Measurements from ENCODE around the gene CCDC6. TPM values are rescaled to one million over a fixed set of nuclear protein-coding genes. Genes with fewer than 3 reads are reported as not detected.
A peak's percentile ranks its signal among the peaks of the same experiment; 100 is the strongest.

The CCDC6 gene
- total RNA-seq, 1 experiment from 2014 or later: 37.6 TPM

DNA sequence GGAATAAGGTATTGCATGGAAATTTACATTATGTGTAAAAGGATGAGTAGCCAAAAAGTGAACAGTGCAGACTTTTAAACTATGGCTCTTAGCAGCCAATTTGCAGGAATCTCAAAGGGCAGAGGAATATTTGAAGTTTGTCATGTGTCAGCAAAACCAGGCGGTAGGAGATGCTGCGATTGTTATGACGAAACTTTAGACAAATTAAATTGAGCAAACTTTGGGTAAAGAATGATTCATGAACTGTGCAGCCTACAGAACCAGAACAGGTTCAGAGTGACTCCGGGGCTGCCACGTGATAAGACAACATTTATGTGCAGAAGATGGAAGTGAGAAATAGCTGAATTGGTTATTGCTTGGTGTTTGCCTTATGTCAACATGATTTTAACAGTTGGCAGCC, 39.2 kb upstream of the CCDC6 start:
- DNase-seq (peak; percentile 88), ATAC-seq (peak; percentile 78)
- no peaks in the 10 kb centered on the region for H3K27me3 ChIP-seq (ENCODE audit: low read length)
- CTCF ChIA-PET: no interaction called here
- H3K9me3 ChIP-seq (ENCODE audit: low read length): no peaks in the 10 kb centered on the region
- peaks cover 15% of the 10 kb centered on the region for H3K4me1 ChIP-seq (ENCODE audit: insufficient read depth, low read length)
- no peaks in the 10 kb centered on the region for H3K9me2 ChIP-seq (replicated peaks; ENCODE audit: low read length)
- H3K9ac ChIP-seq (ENCODE audit: low read length): no peak overlapping the region
- intact Hi-C loops (cut with micrococcal nuclease): no loop called here
- no peak overlapping the region for H2AFZ ChIP-seq (ENCODE audit: low read length)
- TF ChIP-seq, protein P1, sequence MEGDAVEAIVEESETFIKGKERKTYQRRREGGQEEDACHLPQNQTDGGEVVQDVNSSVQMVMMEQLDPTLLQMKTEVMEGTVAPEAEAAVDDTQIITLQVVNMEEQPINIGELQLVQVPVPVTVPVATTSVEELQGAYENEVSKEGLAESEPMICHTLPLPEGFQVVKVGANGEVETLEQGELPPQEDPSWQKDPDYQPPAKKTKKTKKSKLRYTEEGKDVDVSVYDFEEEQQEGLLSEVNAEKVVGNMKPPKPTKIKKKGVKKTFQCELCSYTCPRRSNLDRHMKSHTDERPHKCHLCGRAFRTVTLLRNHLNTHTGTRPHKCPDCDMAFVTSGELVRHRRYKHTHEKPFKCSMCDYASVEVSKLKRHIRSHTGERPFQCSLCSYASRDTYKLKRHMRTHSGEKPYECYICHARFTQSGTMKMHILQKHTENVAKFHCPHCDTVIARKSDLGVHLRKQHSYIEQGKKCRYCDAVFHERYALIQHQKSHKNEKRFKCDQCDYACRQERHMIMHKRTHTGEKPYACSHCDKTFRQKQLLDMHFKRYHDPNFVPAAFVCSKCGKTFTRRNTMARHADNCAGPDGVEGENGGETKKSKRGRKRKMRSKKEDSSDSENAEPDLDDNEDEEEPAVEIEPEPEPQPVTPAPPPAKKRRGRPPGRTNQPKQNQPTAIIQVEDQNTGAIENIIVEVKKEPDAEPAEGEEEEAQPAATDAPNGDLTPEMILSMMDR (conservative IDR thresholded peaks at IDR 0.05; ENCODE audit: low read depth, low read length): no peak
- TF ChIP-seq EZH2 (IDR thresholded peaks at IDR 0.05; ENCODE audit: low read length, unreplicated experiment) (no peak), EZH2phosphoT487 (IDR thresholded peaks at IDR 0.05; ENCODE audit: borderline replicate concordance, low read length) (no peak)
- BruUV-seq (replicated peaks): no TSS peak
- no peaks in the 10 kb centered on the region for H4K20me1 ChIP-seq (ENCODE audit: low read length)
- no peaks in the 10 kb centered on the region for H3K36me3 ChIP-seq (ENCODE audit: low read depth, low read length)
- no peak overlapping the region for H3K27ac ChIP-seq (ENCODE audit: low read length)
- H3K79me2 ChIP-seq (ENCODE audit: low read length): no peaks in the 10 kb centered on the region
- no peaks in the 10 kb centered on the region for H3F3A ChIP-seq (ENCODE audit: low read length, unreplicated experiment)
- H3K4me3 ChIP-seq (ENCODE audit: low read length): no peak overlapping the region
- POLR2A ChIA-PET (ENCODE audit: unreplicated experiment): interaction anchor here (0.6 kb wide), 1 partner anchor 10 kb away, joined by 3 read pairs; no protein-coding TSS in a partner anchor
- peak overlapping the region; percentile 10; the same call in 1 of the 2 replicates for H3K4me2 ChIP-seq (ENCODE audit: low read length)

DNA sequence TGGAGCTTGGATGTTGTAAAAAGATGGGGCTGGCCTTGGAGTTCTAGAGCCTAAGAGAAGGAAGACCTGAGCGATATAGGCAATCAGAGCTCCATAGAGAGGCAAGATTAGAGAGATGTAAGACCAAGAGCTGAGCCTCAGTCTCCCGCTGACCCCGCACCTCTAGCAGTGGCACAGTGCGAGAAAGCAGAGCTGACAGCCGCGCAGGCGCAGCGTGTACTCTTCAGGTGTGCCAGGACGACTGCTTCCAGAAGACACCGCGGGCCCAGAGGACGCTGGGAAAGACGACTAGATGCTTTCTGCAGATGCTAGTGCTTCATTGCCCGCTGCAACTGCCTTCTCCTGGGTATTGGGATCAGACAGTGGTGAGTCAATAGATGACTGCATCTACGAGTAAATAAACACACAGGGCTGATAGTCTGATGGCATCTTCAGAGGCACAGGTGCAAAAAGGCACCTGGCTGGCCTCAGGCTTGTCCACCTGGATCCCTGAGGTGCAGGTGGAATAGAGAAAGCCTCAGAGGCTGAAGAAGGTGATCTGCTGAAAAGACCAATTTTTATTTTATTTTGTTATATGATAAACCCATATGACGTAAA, 38.1 kb upstream of the CCDC6 start:
- Histone ChIP-seq H3K9ac (ENCODE audit: low read length) (no peak overlapping the region), H3K9me2 (replicated peaks; ENCODE audit: low read length) (no peaks in the 10 kb centered on the region), H3K4me2 (ENCODE audit: low read length) (no peak overlapping the region), H3K27me3 (ENCODE audit: low read length) (no peaks in the 10 kb centered on the region), H3K9me3 (ENCODE audit: low read length) (no peaks in the 10 kb centered on the region), H3F3A (ENCODE audit: low read length, unreplicated experiment) (no peaks in the 10 kb centered on the region), H3K4me3 (ENCODE audit: low read length) (no peak overlapping the region), H3K79me2 (ENCODE audit: low read length) (no peaks in the 10 kb centered on the region), H3K27ac (ENCODE audit: low read length) (no peak overlapping the region), H3K4me1 (ENCODE audit: insufficient read depth, low read length) (peaks cover 15% of the 10 kb centered on the region), H3K36me3 (ENCODE audit: low read depth, low read length) (no peaks in the 10 kb centered on the region), H2AFZ (ENCODE audit: low read length) (no peak overlapping the region), H4K20me1 (ENCODE audit: low read length) (no peaks in the 10 kb centered on the region)
- no TSS peak for BruUV-seq (replicated peaks)
- intact Hi-C loops (cut with micrococcal nuclease): no loop called here
- peak; percentile 63 for ATAC-seq
- POLR2A ChIA-PET (ENCODE audit: unreplicated experiment): no interaction called here
- peak; percentile 64 for DNase-seq
- no peak for TF ChIP-seq EZH2 (IDR thresholded peaks at IDR 0.05; ENCODE audit: low read length, unreplicated experiment)
- CTCF ChIA-PET: no interaction called here

DNA sequence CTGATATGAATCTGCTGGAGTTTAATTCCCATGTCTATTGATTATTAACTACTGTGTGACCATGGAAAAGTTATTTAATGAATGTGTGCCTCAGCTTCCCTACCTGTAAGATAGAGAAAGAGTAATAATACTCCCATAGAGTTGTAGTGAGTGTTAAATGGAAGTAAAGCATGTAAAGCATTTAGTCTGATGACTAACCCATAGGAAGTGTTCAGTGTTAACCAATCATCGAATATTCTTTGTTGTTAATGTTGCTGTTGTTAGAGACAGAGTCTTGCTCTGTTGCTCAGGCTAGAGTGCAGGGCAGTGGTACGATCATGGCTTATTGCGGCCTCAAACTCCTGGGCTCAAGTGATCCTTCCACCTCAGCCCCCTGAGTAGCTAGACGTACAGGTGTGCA, 36.2 kb upstream of the CCDC6 start:
- Histone ChIP-seq H3K9me3 (ENCODE audit: low read length) (no peaks in the 10 kb centered on the region), H3K9ac (ENCODE audit: low read length) (no peak overlapping the region), H3K36me3 (ENCODE audit: low read depth, low read length) (no peaks in the 10 kb centered on the region), H3K27ac (ENCODE audit: low read length) (no peak overlapping the region), H2AFZ (ENCODE audit: low read length) (no peak overlapping the region), H4K20me1 (ENCODE audit: low read length) (no peaks in the 10 kb centered on the region), H3K9me2 (replicated peaks; ENCODE audit: low read length) (no peaks in the 10 kb centered on the region), H3K4me3 (ENCODE audit: low read length) (no peak overlapping the region), H3K4me1 (ENCODE audit: insufficient read depth, low read length) (peaks cover 15% of the 10 kb centered on the region), H3K79me2 (ENCODE audit: low read length) (no peaks in the 10 kb centered on the region), H3F3A (ENCODE audit: low read length, unreplicated experiment) (no peaks in the 10 kb centered on the region), H3K4me2 (ENCODE audit: low read length) (no peak overlapping the region), H3K27me3 (ENCODE audit: low read length) (no peaks in the 10 kb centered on the region)
- ChIA-PET CTCF (no interaction called here), POLR2A (ENCODE audit: unreplicated experiment) (no interaction called here)
- ATAC-seq: no peak
- intact Hi-C loops (cut with micrococcal nuclease): no loop called here
- no TSS peak for BruUV-seq (replicated peaks)
- DNase-seq: no peak
- TF ChIP-seq EZH2phosphoT487 (IDR thresholded peaks at IDR 0.05; ENCODE audit: borderline replicate concordance, low read length) (no peak), EZH2 (IDR thresholded peaks at IDR 0.05; ENCODE audit: low read length, unreplicated experiment) (no peak)
- TF ChIP-seq, protein P1 (conservative IDR thresholded peaks at IDR 0.05; ENCODE audit: low read depth, low read length): no peak
